MCF 10A (cell line): ENCODE measurements around the gene CD151. TPM values are rescaled to one million over a fixed set of nuclear protein-coding genes. Genes with fewer than 3 reads are reported as not detected.
A peak's percentile ranks its signal among the peaks of the same experiment; 100 is the strongest.

Source experiments
- BruUV-seq: library from RNA; stranded (reverse); fragments of 400-500 nt; replicated peaks from 2 replicates; lab custom pipeline; 2021; lab: Mats Ljungman, UMichigan
- CTCF ChIA-PET: fragments of 300-600 bp; sonication (Branson Sonifier 250); formaldehyde crosslinking; extraction: SDS; loops from one replicate; lab custom pipeline; 2021; ENCODE audit warnings: antibody characterized with exemption, inconsistent platforms; lab: Yijun Ruan, JAX
- POLR2A ChIA-PET: fragments of 300-600, 350-650 bp; sonication (Branson Sonifier 250); formaldehyde crosslinking; extraction: SDS; loops from one replicate; lab custom pipeline; 2020; ENCODE audit warnings: antibody characterized with exemption, inconsistent platforms; lab: Yijun Ruan, JAX
- DNase-seq: peaks from one replicate; pipeline ENCODE4 v3.0.0-alpha.2; 2018; ENCODE audit not compliant: unreplicated experiment
- H3K27ac Mint-ChIP-seq: one replicate; pipeline ENCODE4 v1.8.0; 2022; ENCODE audit warnings: mild to moderate bottlenecking, low read depth, mixed read lengths; ENCODE audit not compliant: unreplicated experiment
- H3K27me3 Mint-ChIP-seq: one replicate; pipeline ENCODE4 v1.8.0; 2022; ENCODE audit warnings: mixed read lengths; ENCODE audit not compliant: insufficient read depth, unreplicated experiment
- H3K36me3 Mint-ChIP-seq: one replicate; pipeline ENCODE4 v1.8.0; 2022; ENCODE audit warnings: mild to moderate bottlenecking, moderate library complexity, mixed read lengths; ENCODE audit not compliant: insufficient read depth, unreplicated experiment
- H3K4me1 Mint-ChIP-seq: one replicate; pipeline ENCODE4 v1.8.0; 2022; ENCODE audit warnings: mixed read lengths; ENCODE audit not compliant: insufficient read depth, unreplicated experiment
- H3K4me3 Mint-ChIP-seq: one replicate; pipeline ENCODE4 v1.8.0; 2022; ENCODE audit warnings: mild to moderate bottlenecking, moderate library complexity, mixed read lengths; ENCODE audit not compliant: unreplicated experiment
- H3K9me3 Mint-ChIP-seq: one replicate; pipeline ENCODE4 v1.8.0; 2022; ENCODE audit warnings: mixed read lengths; ENCODE audit not compliant: unreplicated experiment
- intact Hi-C: fragments of 100-400 bp; cut with micrococcal nuclease; formaldehyde crosslinking; loops from 2 replicates; pipeline ENCODE4 v1.14.1; 2022
- total RNA-seq: library from RNA; stranded (reverse); gene quantifications from 2 replicates; pipeline ENCODE4 v1.2.3, GENCODE V29; 2022
- TF ChIP-seq, protein P1 (sequence below): fragments of 200-600 bp; IDR thresholded peaks from one replicate; pipeline ENCODE4 v1.8.0; 2022; ENCODE audit warnings: antibody characterized with exemption, mild to moderate bottlenecking; ENCODE audit not compliant: unreplicated experiment

The CD151 gene
- total RNA-seq, 1 experiment from 2014 or later = 412 TPM

DNA sequence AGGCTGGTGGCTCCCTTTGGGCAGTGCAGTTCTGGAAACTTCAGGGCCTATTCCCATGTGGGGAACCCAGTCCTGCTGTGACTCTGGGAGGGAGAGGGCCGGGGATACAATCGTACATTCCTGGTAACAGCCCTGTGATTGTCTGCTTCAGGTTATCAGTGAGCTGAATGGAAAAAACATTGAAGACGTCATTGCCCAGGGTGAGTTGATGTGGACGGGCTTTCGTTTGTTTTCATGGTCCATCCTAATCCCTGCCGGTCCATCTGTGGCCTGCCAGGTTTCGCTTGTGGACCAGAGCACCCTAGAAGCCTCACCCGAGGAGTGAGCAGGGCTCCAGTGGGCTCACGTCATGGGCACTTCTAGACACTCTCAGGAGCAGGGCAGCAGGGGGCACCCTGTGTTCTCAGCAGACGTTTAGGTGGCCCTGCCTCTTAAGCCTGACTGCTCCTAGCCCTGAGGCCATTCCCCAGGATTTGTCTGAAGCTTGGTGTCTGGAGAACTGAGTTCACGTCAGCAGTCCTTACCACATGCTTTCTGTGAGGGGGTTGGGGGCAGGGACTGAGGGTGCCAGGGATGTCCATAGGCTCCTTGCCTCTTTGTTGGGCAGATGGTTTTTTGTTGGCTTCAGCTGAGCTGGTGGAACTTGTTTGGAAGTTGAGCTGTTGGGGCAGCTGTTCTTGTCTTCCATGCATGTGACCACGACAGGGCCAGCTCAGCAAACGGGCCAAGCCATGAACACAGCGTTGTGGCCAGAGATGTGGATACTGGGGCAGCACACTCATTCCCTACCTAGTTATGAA, 21.1 kb upstream of the CD151 start:
- DNase-seq = peak; percentile 51
- H3K4me1 Mint-ChIP-seq = peaks cover 12% of the 10 kb centered on the region
- ChIA-PET CTCF (interaction anchor here (0.6 kb wide), 2 partner anchors 36 to 164 kb away, joined by 3 to 4 read pairs; no protein-coding TSS in a partner anchor), POLR2A (interaction anchor here (0.7 to 2.0 kb wide), 12 partner anchors 9 to 116 kb away, joined by 3 to 31 read pairs (median 4); partner anchors contain the start of genes CD151, DEAF1, PNPLA2 and TSPAN4)
- TF ChIP-seq, protein P1, sequence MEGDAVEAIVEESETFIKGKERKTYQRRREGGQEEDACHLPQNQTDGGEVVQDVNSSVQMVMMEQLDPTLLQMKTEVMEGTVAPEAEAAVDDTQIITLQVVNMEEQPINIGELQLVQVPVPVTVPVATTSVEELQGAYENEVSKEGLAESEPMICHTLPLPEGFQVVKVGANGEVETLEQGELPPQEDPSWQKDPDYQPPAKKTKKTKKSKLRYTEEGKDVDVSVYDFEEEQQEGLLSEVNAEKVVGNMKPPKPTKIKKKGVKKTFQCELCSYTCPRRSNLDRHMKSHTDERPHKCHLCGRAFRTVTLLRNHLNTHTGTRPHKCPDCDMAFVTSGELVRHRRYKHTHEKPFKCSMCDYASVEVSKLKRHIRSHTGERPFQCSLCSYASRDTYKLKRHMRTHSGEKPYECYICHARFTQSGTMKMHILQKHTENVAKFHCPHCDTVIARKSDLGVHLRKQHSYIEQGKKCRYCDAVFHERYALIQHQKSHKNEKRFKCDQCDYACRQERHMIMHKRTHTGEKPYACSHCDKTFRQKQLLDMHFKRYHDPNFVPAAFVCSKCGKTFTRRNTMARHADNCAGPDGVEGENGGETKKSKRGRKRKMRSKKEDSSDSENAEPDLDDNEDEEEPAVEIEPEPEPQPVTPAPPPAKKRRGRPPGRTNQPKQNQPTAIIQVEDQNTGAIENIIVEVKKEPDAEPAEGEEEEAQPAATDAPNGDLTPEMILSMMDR = no peak
- no peaks in the 10 kb centered on the region for H3K9me3 Mint-ChIP-seq
- peaks cover 40% of the 10 kb centered on the region for H3K36me3 Mint-ChIP-seq
- peak overlapping the region; percentile 95 for H3K4me3 Mint-ChIP-seq
- intact Hi-C loops = no loop called here
- H3K27me3 Mint-ChIP-seq = no peaks in the 10 kb centered on the region
- H3K27ac Mint-ChIP-seq = no peak overlapping the region
- BruUV-seq = no TSS peak

- Mint-ChIP-seq H3K4me1 (peaks cover 12% of the 10 kb centered on the region), H3K4me3 (no peak overlapping the region), H3K9me3 (no peaks in the 10 kb centered on the region), H3K27me3 (no peaks in the 10 kb centered on the region), H3K27ac (no peak overlapping the region), H3K36me3 (peaks cover 40% of the 10 kb centered on the region)
- intact Hi-C loops = no loop called here
- no TSS peak for BruUV-seq
- ChIA-PET POLR2A (interaction anchor here (0.7 to 2.0 kb wide), 6 partner anchors 8 to 32 kb away, joined by 3 to 16 read pairs (median 4); partner anchors contain the start of gene CD151), CTCF (interaction anchor here (1.2 kb wide), 1 partner anchor 35 kb away, joined by 3 read pairs; no protein-coding TSS in a partner anchor)
- TF ChIP-seq, protein P1 = no peak
- DNase-seq = no peak
Observed at GRCh38 chr11:812390-812789, 20.4 kb upstream of the CD151 start.

GRCh38 chr11:813072-813455, 19.7 kb upstream of the CD151 start:
- peaks cover 7% of the 10 kb centered on the region for H3K4me1 Mint-ChIP-seq
- no peaks in the 10 kb centered on the region for H3K27me3 Mint-ChIP-seq
- CTCF ChIA-PET = interaction anchor here (1.2 kb wide), 1 partner anchor 34 kb away, joined by 3 read pairs; no protein-coding TSS in a partner anchor
- H3K36me3 Mint-ChIP-seq = peaks cover 40% of the 10 kb centered on the region
- no peaks in the 10 kb centered on the region for H3K9me3 Mint-ChIP-seq
- DNase-seq = no peak
- H3K27ac Mint-ChIP-seq = no peak overlapping the region
- intact Hi-C loops = no loop called here
- TF ChIP-seq, protein P1 = no peak
- no TSS peak for BruUV-seq
- POLR2A ChIA-PET = interaction anchor here (0.8 to 1.1 kb wide), 2 partner anchors 9 to 21 kb away, joined by 3 to 4 read pairs; no protein-coding TSS in a partner anchor
- no peak overlapping the region for H3K4me3 Mint-ChIP-seq

DNA sequence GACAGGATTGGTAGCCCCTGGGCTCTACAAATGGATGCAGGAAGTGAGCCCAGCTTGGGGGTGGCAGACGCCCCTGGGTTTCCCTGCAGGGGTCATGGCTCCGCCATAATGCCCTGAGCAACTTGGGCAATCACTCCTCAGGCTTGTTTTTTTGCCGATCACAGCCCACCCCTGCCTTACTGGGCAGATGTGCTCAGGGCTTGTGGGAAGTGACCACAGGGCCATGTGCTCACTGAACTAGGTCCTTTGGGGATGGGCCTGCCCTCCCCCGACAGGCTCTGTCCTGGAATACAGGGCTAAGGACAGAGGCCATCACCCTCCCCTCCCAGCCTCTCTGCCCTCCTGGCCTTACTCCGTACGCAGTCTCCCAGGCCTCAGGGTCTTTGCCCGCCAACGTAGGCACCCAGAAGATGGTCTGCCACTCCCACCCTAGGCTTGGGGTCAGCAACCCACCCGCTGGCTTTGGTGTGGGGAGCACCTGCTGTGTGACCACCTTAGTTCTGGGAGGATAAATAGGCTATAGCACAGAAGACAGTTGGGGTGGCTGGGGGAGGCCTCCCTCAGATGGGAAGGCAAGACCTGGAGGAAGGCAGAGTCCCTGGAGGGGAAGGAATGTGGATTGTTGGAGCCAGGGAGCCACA, 19.2 kb upstream of the CD151 start:
- TF ChIP-seq, protein P1 = no peak
- H3K4me1 Mint-ChIP-seq = peaks cover 9% of the 10 kb centered on the region
- H3K27me3 Mint-ChIP-seq = no peaks in the 10 kb centered on the region
- H3K36me3 Mint-ChIP-seq = peaks cover 40% of the 10 kb centered on the region
- no peak overlapping the region for H3K27ac Mint-ChIP-seq
- POLR2A ChIA-PET = interaction anchor here (0.8 to 9.6 kb wide), 3 partner anchors 9 to 21 kb away, joined by 3 to 274 read pairs (median 4); partner anchors contain the start of gene CD151
- H3K9me3 Mint-ChIP-seq = no peaks in the 10 kb centered on the region
- DNase-seq = no peak
- H3K4me3 Mint-ChIP-seq = no peak overlapping the region
- BruUV-seq = no TSS peak
- intact Hi-C loops = no loop called here
- CTCF ChIA-PET = interaction anchor here (1.2 kb wide), 1 partner anchor 33 kb away, joined by 3 read pairs; no protein-coding TSS in a partner anchor
